ENCODE data around the gene KRT28.
"Not testable (repeated sequence)": the region's sequence is repeated elsewhere in the genome, so short reads cannot be mapped to it uniquely, and the experiment has no call there.

The KRT28 gene

GRCh38 chr17:40763752-40764151 is 36.0 kb downstream of the KRT28 start:
- no peak overlapping the region for H3K4me3 ChIP-seq
- no peaks in the 10 kb centered on the region for H3K36me3 ChIP-seq (ENCODE audit: insufficient read depth, low read length)
- DNase-seq (ENCODE audit: low read depth, low spot score) = no peak
- no peak overlapping the region for H3K9ac ChIP-seq (ENCODE audit: insufficient read length)
- H3K27ac ChIP-seq = no peak overlapping the region
- peaks cover 9% of the 10 kb centered on the region; the same call in 1 of the 2 replicates for H3K9me3 ChIP-seq (ENCODE audit: low read depth, low read length)
- TF ChIP-seq POLR2AphosphoS5 (IDR thresholded peaks at IDR 0.05; ENCODE audit: borderline replicate concordance, low read depth, low read length) (no peak), EZH2 (IDR thresholded peaks at IDR 0.05) (no peak), FOXP2 (optimal IDR thresholded peaks at IDR 0.05; ENCODE audit: control extremely low read depth, extremely low read length, insufficient read depth) (no peak)

GRCh38 chr17:40760105-40761016 is 39.4 kb downstream of the KRT28 start:
- H3K9me3 ChIP-seq (ENCODE audit: low read depth, low read length) = peaks cover 9% of the 10 kb centered on the region; the same call in 1 of the 2 replicates
- no peak for DNase-seq (ENCODE audit: low read depth, low spot score)
- TF ChIP-seq EZH2 (IDR thresholded peaks at IDR 0.05) (no peak), POLR2AphosphoS5 (IDR thresholded peaks at IDR 0.05; ENCODE audit: borderline replicate concordance, low read depth, low read length) (no peak), FOXP2 (optimal IDR thresholded peaks at IDR 0.05; ENCODE audit: control extremely low read depth, extremely low read length, insufficient read depth) (no peak)
- H3K4me3 ChIP-seq = no peak overlapping the region
- H3K9ac ChIP-seq (ENCODE audit: insufficient read length) = no peak overlapping the region
- H3K36me3 ChIP-seq (ENCODE audit: insufficient read depth, low read length) = no peaks in the 10 kb centered on the region
- no peak overlapping the region for H3K27ac ChIP-seq

GRCh38 chr17:40755231-40755630 is 44.5 kb downstream of the KRT28 start, which contains the start of gene KRT25:
Gene KRT25, minus strand, starts transcription at chr17:40755331. Its CDS starts 60 bp downstream, at chr17:40755271.
- DNase-seq (ENCODE audit: low read depth, low spot score) = no peak
- Histone ChIP-seq H3K9me3 (ENCODE audit: low read depth, low read length) (peaks cover 2% of the 10 kb centered on the region; the same call in 1 of the 2 replicates), H3K27ac (no peak within 1 kb of the TSS), H3K36me3 (ENCODE audit: insufficient read depth, low read length) (no peaks in the 10 kb centered on the region), H3K4me3 (no peak within 1 kb of the TSS), H3K9ac (ENCODE audit: insufficient read length) (no peak within 1 kb of the TSS)
- TF ChIP-seq FOXP2 (optimal IDR thresholded peaks at IDR 0.05; ENCODE audit: control extremely low read depth, extremely low read length, insufficient read depth) (no peak), POLR2AphosphoS5 (IDR thresholded peaks at IDR 0.05; ENCODE audit: borderline replicate concordance, low read depth, low read length) (no peak), EZH2 (IDR thresholded peaks at IDR 0.05) (no peak)

GRCh38 chr17:40753804-40754203 is 46.0 kb downstream of the KRT28 start:
- TF ChIP-seq POLR2AphosphoS5 (IDR thresholded peaks at IDR 0.05; ENCODE audit: borderline replicate concordance, low read depth, low read length) (no peak), FOXP2 (optimal IDR thresholded peaks at IDR 0.05; ENCODE audit: control extremely low read depth, extremely low read length, insufficient read depth) (no peak), EZH2 (IDR thresholded peaks at IDR 0.05) (no peak)
- no peak overlapping the region for H3K4me3 ChIP-seq
- H3K9ac ChIP-seq (ENCODE audit: insufficient read length) = no peak overlapping the region
- H3K9me3 ChIP-seq (ENCODE audit: low read depth, low read length) = no peaks in the 10 kb centered on the region
- DNase-seq (ENCODE audit: low read depth, low spot score) = no peak
- no peak overlapping the region for H3K27ac ChIP-seq
- no peaks in the 10 kb centered on the region for H3K36me3 ChIP-seq (ENCODE audit: insufficient read depth, low read length)

- peak; percentile 39 for DNase-seq (ENCODE audit: low read depth, low spot score)
- TF ChIP-seq POLR2AphosphoS5 (IDR thresholded peaks at IDR 0.05; ENCODE audit: borderline replicate concordance, low read depth, low read length) (no peak; the same call in 1 of the 2 replicates), EZH2 (IDR thresholded peaks at IDR 0.05) (no peak)
- Histone ChIP-seq H3K9ac (ENCODE audit: insufficient read length) (peak overlapping the region; percentile 9), H3K4me3 (peak overlapping the region; percentile 69), H3K36me3 (ENCODE audit: insufficient read depth, low read length) (no peaks in the 10 kb centered on the region), H3K9me3 (ENCODE audit: low read depth, low read length) (no peaks in the 10 kb centered on the region), H3K27ac (peak overlapping the region; percentile 43; the same call in 1 of the 2 replicates)
These were observed 48.7 kb downstream of the KRT28 start for GRCh38 chr17:40751065-40751464.

- H3K9me3 ChIP-seq (ENCODE audit: low read depth, low read length) = no peaks in the 10 kb centered on the region
- H3K4me3 ChIP-seq = peak overlapping the region; percentile 69
- H3K27ac ChIP-seq = peak overlapping the region; percentile 43
- peak overlapping the region; percentile 9 for H3K9ac ChIP-seq (ENCODE audit: insufficient read length)
- peak; percentile 61 for DNase-seq (ENCODE audit: low read depth, low spot score)
- no peaks in the 10 kb centered on the region for H3K36me3 ChIP-seq (ENCODE audit: insufficient read depth, low read length)
- TF ChIP-seq EZH2 (IDR thresholded peaks at IDR 0.05) = no peak
- TF ChIP-seq POLR2AphosphoS5 (IDR thresholded peaks at IDR 0.05; ENCODE audit: borderline replicate concordance, low read depth, low read length) = peak; percentile 32; the same call in 1 of the 2 replicates
These were observed 49.4 kb downstream of the KRT28 start for GRCh38 chr17:40750391-40750790.

GRCh38 chr17:40748666-40749065 is 51.1 kb downstream of the KRT28 start:
- H3K9me3 ChIP-seq (ENCODE audit: low read depth, low read length); H3K36me3 ChIP-seq (ENCODE audit: insufficient read depth, low read length): not testable (repeated sequence)

More at GRCh38 chr17:40748666-40749065, 51.1 kb downstream of the KRT28 start:
- H3K4me3 ChIP-seq; H3K9ac ChIP-seq (ENCODE audit: insufficient read length); H3K27ac ChIP-seq; DNase-seq (ENCODE audit: low read depth, low spot score): not testable (repeated sequence)

Data from SK-N-MC (cell line).